Neuronal stem cell (in vitro differentiated cells): ENCODE results near the gene APIP.
"Not testable (repeated sequence)": the region's sequence is repeated elsewhere in the genome, so short reads cannot be mapped to it uniquely, and the experiment has no call there.

Experiments
- DNase-seq: peaks from one replicate; pipeline ENCODE4 v3.0.0-alpha.2; 2013; ENCODE audit warnings: low spot score
- H2AFZ ChIP-seq: one replicate; pipeline ENCODE4 v1.6.1; 2013; ENCODE audit warnings: mild to moderate bottlenecking, low read length, inconsistent platforms
- H2AK5ac ChIP-seq: 2 replicates; pipeline ENCODE4 v1.6.1; 2013; ENCODE audit warnings: low read depth, mild to moderate bottlenecking, inconsistent platforms, low read length, moderate library complexity, mixed read lengths
- H2BK120ac ChIP-seq: 2 replicates; pipeline ENCODE4 v1.6.1; 2013; ENCODE audit warnings: low read depth, mild to moderate bottlenecking, inconsistent platforms, low read length, moderate library complexity, mixed read lengths
- H2BK12ac ChIP-seq: one replicate; pipeline ENCODE4 v1.6.1; 2013; ENCODE audit warnings: low read length, inconsistent platforms
- H2BK15ac ChIP-seq: 2 replicates; pipeline ENCODE4 v1.6.1; 2013; ENCODE audit warnings: mild to moderate bottlenecking, low read length, inconsistent platforms, mixed read lengths
- H2BK5ac ChIP-seq: one replicate; pipeline ENCODE4 v1.6.1; 2013; ENCODE audit warnings: inconsistent platforms, mild to moderate bottlenecking, low read length, moderate library complexity
- H3K14ac ChIP-seq: one replicate; pipeline ENCODE4 v1.6.1; 2013; ENCODE audit warnings: low read length, inconsistent platforms
- H3K18ac ChIP-seq: 2 replicates; pipeline ENCODE4 v1.6.1; 2013; ENCODE audit warnings: low read length, inconsistent platforms
- H3K23ac ChIP-seq: 2 replicates; pipeline ENCODE4 v1.6.1; 2013; ENCODE audit warnings: low read depth, mild to moderate bottlenecking, mixed read lengths, low read length, inconsistent platforms; ENCODE audit not compliant: poor library complexity
- H3K27ac ChIP-seq: replicated peaks from 3 replicates; pipeline ENCODE4 v1.5.1; 2013; ENCODE audit warnings: low read length, inconsistent platforms
- H3K27me3 ChIP-seq, 3 experiments: 2 replicates each; pipeline ENCODE4 v1.6.1; 2013; ENCODE audit warnings: low read length in 3 of 3, mild to moderate bottlenecking in 2 of 3, inconsistent platforms in 1 of 3, low read depth in 1 of 3, mixed read lengths in 1 of 3, moderate library complexity in 1 of 3; ENCODE audit not compliant: control insufficient read depth in 3 of 3, insufficient read depth in 3 of 3
- H3K36me3 ChIP-seq, 2 donors: replicated peaks in 1 of 2; 2 replicates each; pipeline ENCODE4 v1.6.1; 2013; ENCODE audit warnings: low read length in 2 of 2; ENCODE audit not compliant: control insufficient read depth in 2 of 2, insufficient read depth in 2 of 2
- H3K4ac ChIP-seq: 2 replicates; pipeline ENCODE4 v1.6.1; 2013; ENCODE audit warnings: inconsistent platforms, mild to moderate bottlenecking, low read length, moderate library complexity
- H3K4me1 ChIP-seq, 2 donors: 1 replicate in 1 of 2; 2 replicates in 1 of 2; pipeline ENCODE4 v1.6.1; 2013; ENCODE audit warnings: low read length in 2 of 2, low read depth in 1 of 2; ENCODE audit not compliant: control insufficient read depth in 2 of 2, insufficient read depth in 1 of 2
- H3K4me2 ChIP-seq: one replicate; pipeline ENCODE4 v1.6.1; 2013; ENCODE audit warnings: mild to moderate bottlenecking, low read length, inconsistent platforms; ENCODE audit not compliant: insufficient read depth, poor library complexity, severe bottlenecking
- H3K4me3 ChIP-seq, 2 donors: 2 replicates each; pipeline ENCODE4 v1.5.1; 2013; ENCODE audit warnings: low read length in 2 of 2, mild to moderate bottlenecking in 2 of 2, inconsistent platforms in 1 of 2, moderate library complexity in 1 of 2
- H3K79me1 ChIP-seq: one replicate; pipeline ENCODE4 v1.6.1; 2013; ENCODE audit warnings: low read depth, mild to moderate bottlenecking, inconsistent platforms, low read length, moderate library complexity
- H3K9ac ChIP-seq: one replicate; pipeline ENCODE4 v1.6.1; 2013; ENCODE audit warnings: mild to moderate bottlenecking, low read depth, low read length, inconsistent platforms; ENCODE audit not compliant: poor library complexity
- H3K9me3 ChIP-seq, 2 donors: replicated peaks in 1 of 2; 2 replicates each; pipeline versions ENCODE3 to v1.6.1; 2013; ENCODE audit warnings: low read length in 2 of 2, mild to moderate bottlenecking in 2 of 2, inconsistent platforms in 1 of 2, low read depth in 1 of 2, mixed read lengths in 1 of 2, moderate library complexity in 1 of 2; ENCODE audit not compliant: control insufficient read depth in 2 of 2, insufficient read depth in 1 of 2
- H4K8ac ChIP-seq: one replicate; pipeline ENCODE4 v1.6.1; 2013; ENCODE audit warnings: low read depth, mild to moderate bottlenecking, inconsistent platforms, low read length, moderate library complexity
- H4K91ac ChIP-seq: one replicate; pipeline ENCODE4 v1.6.1; 2013; ENCODE audit warnings: low read length, low read depth, mild to moderate bottlenecking, inconsistent platforms; ENCODE audit not compliant: poor library complexity
- WGBS, 2 donors: extraction: QIAGEN DNeasy Blood & Tissue Kit; methylation state at CpG; one replicate each; pipeline ENCODE4 v1.1.7; 2013; ENCODE audit warnings: missing lambda C conversion rate in 2 of 2, mixed read lengths in 1 of 2; ENCODE audit not compliant: insufficient read length in 2 of 2, insufficient replicate concordance in 1 of 2; ENCODE audit errors: extremely low coverage in 2 of 2; 5-methylcytosine and 5-hydroxymethylcytosine counted together

Gene APIP

GRCh38 chr11:34896191-34896590 is 20.0 kb downstream of the APIP start:
- H2BK5ac ChIP-seq, H3K79me1 ChIP-seq, H2BK120ac ChIP-seq, H2BK15ac ChIP-seq, H3K14ac ChIP-seq, H3K23ac ChIP-seq, H3K18ac ChIP-seq, H2AFZ ChIP-seq, H4K8ac ChIP-seq, H3K9ac ChIP-seq, H2AK5ac ChIP-seq, H4K91ac ChIP-seq, H3K4ac ChIP-seq, H3K4me2 ChIP-seq, H3K4me3 ChIP-seq, H3K27me3 ChIP-seq, H2BK12ac ChIP-seq, H3K27ac ChIP-seq, H3K4me1 ChIP-seq, DNase-seq: not testable (repeated sequence)
- Histone ChIP-seq H3K36me3 (peaks cover 0 to 15% of the 10 kb centered on the region in 2 donors), H3K9me3 (peaks cover 18 to 44% of the 10 kb centered on the region in 2 donors)
- WGBS, 2 donors: no CpG with 5 or more reads among the region's 3 CpGs

- Histone ChIP-seq H3K27ac (no peak overlapping the region), H2BK12ac (no peak overlapping the region), H3K36me3 (peaks cover 0 to 27% of the 10 kb centered on the region in 2 donors), H3K4me1 (no peaks in the 10 kb centered on the region), H2BK120ac (no peak overlapping the region), H3K9me3 (peaks cover under 1 to 19% of the 10 kb centered on the region in 2 donors), H4K8ac (no peak overlapping the region), H3K9ac (no peak overlapping the region), H3K4ac (no peak overlapping the region), H3K27me3 (no peaks in the 10 kb centered on the region), H4K91ac (no peak overlapping the region), H3K14ac (no peak overlapping the region), H3K4me2 (no peak overlapping the region), H3K23ac (no peak overlapping the region), H2AK5ac (no peak overlapping the region), H3K79me1 (no peaks in the 10 kb centered on the region), H3K4me3 (no peak overlapping the region), H2BK15ac (no peak overlapping the region), H2AFZ (no peak overlapping the region), H2BK5ac (no peak overlapping the region), H3K18ac (no peak overlapping the region)
- DNase-seq: no peak
- WGBS, 2 donors: no CpG with 5 or more reads among the region's 1 CpG
Observed at GRCh38 chr11:34893416-34893815, 22.8 kb downstream of the APIP start.

GRCh38 chr11:34891611-34892010 is 24.6 kb downstream of the APIP start:
- Histone ChIP-seq H2AFZ (no peak overlapping the region), H2AK5ac (no peak overlapping the region), H3K4me1 (no peaks in the 10 kb centered on the region), H3K4ac (no peak overlapping the region), H3K9me3 (peaks cover 0 to 3% of the 10 kb centered on the region in 2 donors), H4K91ac (no peak overlapping the region), H2BK15ac (no peak overlapping the region), H3K4me3 (no peak overlapping the region), H3K18ac (no peak overlapping the region), H3K36me3 (peaks cover under 1 to 42% of the 10 kb centered on the region in 2 donors), H3K23ac (no peak overlapping the region), H3K14ac (no peak overlapping the region), H2BK5ac (no peak overlapping the region), H2BK120ac (no peak overlapping the region), H3K9ac (no peak overlapping the region), H3K79me1 (no peaks in the 10 kb centered on the region), H3K27me3 (no peaks in the 10 kb centered on the region), H3K27ac (no peak overlapping the region), H3K4me2 (no peak overlapping the region), H4K8ac (no peak overlapping the region), H2BK12ac (no peak overlapping the region)
- DNase-seq: no peak
- no CpG with 5 or more reads among the region's 3 CpGs for WGBS, 2 donors

- no peak overlapping the region for H3K9ac ChIP-seq
- H3K36me3 ChIP-seq: peaks cover 1 to 48% of the 10 kb centered on the region in 2 donors
- no peak overlapping the region for H2AFZ ChIP-seq
- H4K8ac ChIP-seq: no peak overlapping the region
- H3K4me3 ChIP-seq: no peak overlapping the region
- H3K14ac ChIP-seq: no peak overlapping the region
- H3K4me1 ChIP-seq: no peaks in the 10 kb centered on the region
- no CpG with 5 or more reads among the region's 1 CpG for WGBS, 2 donors
- no peak overlapping the region for H3K4me2 ChIP-seq
- no peak overlapping the region for H2BK5ac ChIP-seq
- no peak overlapping the region for H3K23ac ChIP-seq
- no peak overlapping the region for H3K18ac ChIP-seq
- no peak overlapping the region for H4K91ac ChIP-seq
- H3K27ac ChIP-seq: no peak overlapping the region
- no peaks in the 10 kb centered on the region for H3K27me3 ChIP-seq
- H3K9me3 ChIP-seq: no peaks in the 10 kb centered on the region
- no peak overlapping the region for H2BK120ac ChIP-seq
- DNase-seq: no peak
- no peaks in the 10 kb centered on the region for H3K79me1 ChIP-seq
- H2BK12ac ChIP-seq: no peak overlapping the region
- no peak overlapping the region for H2BK15ac ChIP-seq
- H3K4ac ChIP-seq: no peak overlapping the region
- no peak overlapping the region for H2AK5ac ChIP-seq
Observed at GRCh38 chr11:34890812-34891211, 25.4 kb downstream of the APIP start.
